ENCODE data around the gene SLC46A3.
"Not testable (repeated sequence)": the region's sequence is repeated elsewhere in the genome, so short reads cannot be mapped to it uniquely, and the experiment has no call there.

Gene SLC46A3

DNA sequence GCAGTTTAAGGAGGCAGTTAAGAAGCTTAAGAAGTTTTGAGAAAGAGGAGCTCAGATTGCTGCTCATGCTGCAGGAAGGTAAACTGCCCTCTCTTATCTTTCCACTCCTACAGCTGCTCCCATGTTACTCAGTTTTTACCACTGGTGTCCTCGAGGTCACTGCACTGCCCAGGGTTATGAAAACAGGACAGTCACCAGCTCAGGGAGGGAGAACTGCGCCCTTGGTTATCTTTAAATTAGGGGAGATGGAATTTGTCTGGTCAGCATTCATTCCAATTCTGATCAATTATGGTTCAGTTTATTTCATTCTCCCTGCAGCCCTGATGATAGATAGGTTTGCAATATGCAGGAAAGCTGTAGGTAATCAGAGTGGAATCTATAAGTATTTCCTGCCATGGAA, 10.8 kb upstream of the SLC46A3 start:
- DNase-seq = no peak

DNA sequence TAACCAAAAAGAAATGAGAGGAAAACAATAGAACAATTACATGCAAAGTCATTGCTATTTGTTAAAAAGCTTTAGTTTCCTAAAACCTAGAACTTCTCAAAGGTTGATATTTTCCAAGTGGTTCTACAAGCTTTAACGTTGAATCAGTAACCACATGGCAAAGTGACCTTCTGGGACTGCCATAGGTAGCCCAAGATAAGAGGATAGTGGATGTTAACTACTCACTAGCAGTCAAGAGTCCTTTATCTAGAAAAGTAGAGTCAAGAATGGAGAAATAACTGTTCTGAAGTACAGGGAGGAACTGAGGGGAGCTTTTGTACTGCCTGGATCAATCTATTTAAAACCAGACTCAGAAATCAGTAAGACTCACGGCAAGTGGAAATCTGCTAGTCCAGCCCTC, 9.9 kb upstream of the SLC46A3 start:
- no peak for DNase-seq

DNA sequence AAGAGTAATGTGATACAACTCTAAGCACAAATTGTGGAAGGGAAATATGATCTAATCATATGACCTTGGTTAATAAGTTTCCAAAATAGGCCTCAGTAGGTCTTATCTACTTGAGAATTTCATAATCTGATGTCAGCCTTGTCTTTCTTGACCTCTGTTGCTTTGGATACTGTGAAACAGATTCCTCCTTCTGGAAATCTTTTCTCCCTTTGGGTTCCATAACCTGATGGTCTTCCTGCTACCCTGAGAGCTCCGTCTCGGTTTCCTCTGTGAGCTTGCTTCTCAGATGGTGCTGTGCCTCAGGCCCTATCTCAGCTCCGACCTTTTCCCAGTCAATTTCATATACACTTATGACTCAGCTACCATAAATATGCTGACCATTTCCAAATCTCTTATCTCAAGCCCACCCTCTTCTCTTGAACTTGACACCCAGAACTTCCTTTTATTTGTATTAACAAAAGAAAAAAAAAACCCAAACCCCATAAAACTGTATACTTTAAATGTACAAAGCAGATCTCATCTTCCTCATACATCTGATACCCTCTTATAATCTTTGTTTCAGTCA, 6.4 kb upstream of the SLC46A3 start:
- DNase-seq = no peak

DNA sequence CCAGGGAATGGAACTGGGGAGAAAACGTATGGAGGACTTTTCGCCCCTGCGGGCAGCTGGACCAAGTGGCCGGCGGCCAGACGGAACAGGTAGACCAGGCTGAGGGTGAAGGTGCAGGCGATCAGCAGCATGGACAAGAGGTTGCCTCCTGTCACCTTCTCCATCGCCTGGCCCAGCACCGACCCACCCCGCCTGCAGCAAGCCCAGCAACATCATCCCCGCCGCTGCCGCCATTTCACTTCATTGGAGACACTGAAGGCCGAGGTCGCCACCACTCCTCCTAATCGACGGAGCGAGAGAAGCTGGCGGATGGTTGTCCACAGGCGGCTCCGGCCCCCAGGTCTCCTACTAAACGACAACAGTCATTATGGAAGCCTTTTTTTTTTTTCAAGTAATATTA, 5.0 kb upstream of the SLC46A3 start:
- no peak for DNase-seq

DNA sequence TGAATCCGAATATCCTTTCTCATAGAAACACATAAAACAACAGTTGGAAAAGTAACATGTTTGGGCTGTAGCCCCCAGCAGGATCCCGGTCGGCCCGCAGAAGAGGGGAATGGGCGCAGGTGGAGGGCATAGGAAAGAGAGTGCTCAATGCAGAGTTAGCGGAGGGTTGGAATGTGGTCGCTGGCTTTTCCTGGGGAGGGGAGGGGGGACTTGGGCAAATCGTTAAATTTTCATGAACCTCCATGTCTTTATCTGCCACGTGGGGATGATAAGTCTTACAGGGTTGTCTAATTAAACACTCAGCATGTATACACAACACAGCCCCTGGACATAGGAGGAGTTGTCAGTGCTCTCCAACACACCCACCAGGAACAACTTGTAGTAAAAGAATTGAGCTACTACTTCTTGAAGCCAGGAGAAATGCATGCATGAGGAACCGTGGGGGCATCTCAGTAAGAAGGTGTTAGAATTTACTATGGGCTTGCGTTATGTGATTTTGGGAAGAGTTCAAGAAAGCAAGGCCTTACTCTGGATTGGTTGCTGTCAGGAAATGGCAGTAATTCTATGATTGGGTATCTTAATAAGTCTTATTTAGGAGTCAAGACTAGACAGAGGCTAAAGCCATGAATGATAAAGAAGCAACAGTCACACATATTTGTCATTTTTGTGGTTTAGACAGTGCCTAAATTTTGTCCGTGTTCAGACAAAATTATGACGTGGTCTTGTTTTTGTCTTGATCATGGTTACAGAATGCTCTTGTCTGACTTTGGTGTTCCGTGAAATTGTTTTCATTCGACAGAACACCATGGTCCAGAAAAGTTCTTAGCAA, 671 bp upstream of the SLC46A3 start:
- DNase-seq = peak in 1 of 6 experiments; percentile 44

DNA sequence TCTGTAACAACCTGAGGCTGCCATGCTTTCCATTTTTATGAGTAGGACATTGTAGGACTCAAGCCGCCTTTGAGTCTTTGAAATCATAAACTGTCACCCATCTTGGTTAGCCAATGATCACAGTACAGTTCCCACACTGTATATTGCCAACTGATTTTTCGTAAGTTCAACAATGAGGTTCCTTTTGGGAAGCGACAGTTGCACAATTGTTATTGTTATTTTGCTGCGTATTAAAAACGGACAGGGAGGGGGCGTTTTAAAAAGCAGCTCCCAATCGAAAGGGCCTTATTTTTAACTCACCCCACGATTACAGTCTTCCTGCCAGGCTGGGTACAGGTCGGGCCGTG, 601 bp downstream of the SLC46A3 start:
- no peak for DNase-seq

DNA sequence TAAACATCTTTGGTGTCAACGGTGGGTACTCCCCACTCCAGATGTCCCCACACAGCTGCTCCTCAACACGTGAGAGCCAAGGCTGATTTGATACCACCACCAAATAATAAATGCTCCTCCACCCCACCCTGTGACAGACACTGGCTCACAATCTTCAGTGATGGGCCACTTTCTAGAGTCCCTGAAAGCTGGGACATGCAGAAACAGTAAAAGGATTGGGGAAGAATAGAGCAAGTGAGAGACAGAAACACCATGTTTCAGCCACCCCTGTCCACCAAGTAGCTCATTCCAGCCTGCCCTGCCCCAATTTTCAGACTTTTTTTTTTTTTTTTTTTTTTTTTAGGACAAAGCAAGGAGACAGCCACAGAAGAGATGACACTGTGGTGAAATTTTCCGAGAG, 1.6 kb downstream of the SLC46A3 start:
- no peak for DNase-seq

DNA sequence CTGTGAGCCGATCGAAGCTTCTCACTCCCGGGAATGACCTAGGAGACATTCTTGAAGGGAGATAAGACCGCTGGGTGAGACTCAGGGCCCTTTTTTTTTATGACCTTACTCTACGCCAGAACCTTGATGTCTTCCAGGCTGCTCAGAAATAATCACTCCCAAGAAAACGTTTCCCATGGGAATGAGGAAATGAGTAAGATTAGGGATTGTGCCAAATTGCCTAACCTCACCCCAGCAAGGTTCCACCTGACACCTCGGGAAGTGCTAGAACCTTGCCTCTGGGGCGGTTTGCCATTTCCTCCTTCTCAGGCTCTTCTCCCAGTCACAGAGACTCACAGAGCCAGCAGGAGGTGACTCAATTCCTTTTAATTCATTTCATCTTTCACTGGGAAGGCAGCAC, 2.3 kb downstream of the SLC46A3 start:
- no peak for DNase-seq

DNA sequence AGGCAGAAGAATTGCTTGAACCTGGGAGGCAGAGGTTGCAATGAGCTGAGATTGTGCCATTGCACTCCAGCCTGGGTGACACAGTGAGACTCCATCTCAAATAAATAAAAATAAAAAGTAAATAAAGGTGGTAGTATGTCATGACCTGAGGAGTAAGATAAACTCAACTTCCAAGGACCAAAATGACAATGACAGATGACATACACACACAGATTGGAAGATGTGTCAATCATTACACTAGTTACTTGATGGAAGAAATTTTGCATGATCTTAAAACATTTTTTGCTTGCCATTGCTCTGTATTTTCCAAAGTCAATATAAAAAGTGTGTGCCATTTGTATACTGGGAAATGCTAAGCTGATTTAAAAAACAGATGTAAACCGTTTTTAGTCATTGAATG, 4.1 kb downstream of the SLC46A3 start:
- DNase-seq = no peak

DNA sequence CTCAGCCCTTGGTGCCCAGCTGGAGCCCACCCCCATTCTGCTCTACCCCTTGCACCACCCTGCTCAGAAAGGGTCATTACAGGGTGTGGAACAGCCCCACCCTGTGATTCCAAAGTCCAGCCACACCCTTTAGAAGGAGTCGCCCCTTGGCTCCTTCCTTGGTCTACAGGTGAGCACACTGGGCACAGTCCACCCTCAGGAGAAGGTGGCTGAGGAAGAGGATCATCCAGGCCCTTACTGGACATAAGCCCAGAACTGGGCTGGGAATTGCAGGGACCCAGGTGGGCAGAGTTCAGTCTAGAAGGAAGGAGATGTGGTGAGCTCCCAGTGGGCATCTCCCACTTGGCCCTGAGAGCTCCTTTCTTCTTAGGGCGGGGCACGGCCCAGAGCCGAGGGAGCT, 8.6 kb downstream of the SLC46A3 start:
- no peak for DNase-seq

DNA sequence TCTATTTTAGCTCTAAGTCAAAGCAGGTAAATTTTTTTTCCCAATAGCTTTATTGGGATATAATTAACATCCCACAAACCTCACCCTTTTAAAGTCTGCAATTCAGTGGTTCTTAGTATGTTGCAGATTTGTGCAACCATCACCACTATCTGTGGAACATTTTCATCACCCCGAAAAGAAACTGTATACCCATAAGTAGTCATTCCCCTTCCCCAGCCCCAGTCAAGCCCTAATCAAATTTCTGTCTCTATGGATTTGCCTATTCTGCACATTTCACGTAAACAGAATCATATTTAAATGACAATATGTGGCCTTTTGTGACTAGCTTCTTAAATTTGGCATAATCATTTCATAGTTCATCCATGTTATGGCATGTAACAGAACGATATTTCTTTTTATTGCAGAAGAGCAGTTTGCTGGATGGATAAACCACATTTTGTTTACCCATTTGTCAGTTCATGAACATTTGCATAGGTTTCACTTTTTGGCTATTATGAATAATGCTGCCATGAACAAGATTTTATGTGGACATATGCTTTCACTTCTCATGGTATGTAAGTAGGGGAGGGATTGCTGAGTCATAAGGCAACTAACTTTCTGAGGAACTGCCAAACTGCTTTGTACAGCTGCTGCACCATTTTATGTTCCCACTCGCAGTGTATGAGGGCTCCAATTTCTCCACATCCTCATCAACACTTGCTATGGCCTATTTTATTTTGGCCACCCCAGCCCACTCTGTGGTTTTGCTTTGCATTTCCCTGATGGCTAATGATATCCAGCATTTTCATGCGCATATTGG, 10.9 kb downstream of the SLC46A3 start:
- DNase-seq = no peak

DNA sequence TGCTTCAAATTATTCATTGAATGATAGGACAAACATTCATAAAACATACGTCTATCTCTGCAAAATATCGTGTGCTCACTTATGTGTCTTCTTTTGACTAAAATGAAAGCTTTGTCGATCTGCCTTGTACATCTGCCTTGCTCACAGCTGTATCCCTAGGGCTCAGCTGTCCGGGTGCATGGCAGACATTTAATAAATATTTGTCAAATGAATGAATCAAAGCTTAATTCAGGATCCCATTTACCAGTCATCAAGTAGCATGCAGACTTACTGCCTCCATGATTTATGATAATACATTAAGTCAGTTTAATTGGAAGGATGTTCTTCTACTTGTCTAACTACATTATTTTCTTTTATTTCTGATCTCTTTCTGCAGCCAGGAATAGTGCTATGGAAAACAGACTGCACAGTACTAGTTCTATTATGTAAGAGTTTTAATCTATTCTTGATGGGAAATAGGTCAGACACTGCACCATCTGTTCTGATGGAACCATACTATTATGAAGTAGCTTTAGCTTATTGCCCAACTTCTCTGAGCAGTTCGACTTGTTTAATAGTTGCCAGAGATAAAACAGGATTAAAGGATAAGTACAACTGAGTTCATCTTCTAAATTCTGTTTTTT, 13.2 kb downstream of the SLC46A3 start:
- no peak for DNase-seq

DNA sequence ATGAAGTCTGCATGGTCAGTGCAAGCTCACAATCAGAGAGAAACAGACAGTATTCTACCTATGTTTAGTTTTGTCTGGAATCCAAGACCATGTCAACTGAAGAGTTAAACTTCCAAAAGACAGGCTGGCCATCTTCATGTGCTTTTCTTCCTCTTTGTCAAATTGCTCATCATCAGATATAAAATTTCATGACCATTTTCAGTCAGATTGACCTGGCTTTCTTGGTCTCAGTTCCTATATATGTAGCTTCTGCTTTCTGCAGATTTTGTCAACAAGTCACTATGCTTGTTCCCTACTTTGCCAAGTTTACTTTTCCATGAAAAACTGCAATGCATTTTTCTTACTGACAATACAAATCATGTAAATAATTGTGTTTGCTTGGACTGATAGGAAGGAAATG, 13.9 kb downstream of the SLC46A3 start:
- no peak for DNase-seq

DNA sequence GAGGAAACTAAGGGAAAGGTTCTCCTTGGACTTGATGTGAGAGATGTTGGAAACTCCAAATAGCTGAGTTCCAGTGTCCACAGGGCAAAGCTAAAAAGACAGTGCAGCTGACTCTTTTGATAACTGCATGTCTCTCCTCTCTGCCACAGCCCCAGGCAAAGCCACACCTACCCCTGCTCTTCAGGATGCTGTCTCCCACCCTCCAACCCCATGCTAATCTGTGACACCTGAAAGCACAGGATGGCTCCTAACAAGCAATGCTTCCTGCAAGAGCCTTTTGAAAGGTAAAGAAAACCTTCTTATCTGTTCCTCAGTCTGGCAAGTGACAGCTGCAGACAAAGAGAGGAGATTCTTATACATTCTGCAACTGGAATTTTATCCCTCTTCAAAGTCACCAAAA, 14.5 kb downstream of the SLC46A3 start:
- no peak for DNase-seq

DNA sequence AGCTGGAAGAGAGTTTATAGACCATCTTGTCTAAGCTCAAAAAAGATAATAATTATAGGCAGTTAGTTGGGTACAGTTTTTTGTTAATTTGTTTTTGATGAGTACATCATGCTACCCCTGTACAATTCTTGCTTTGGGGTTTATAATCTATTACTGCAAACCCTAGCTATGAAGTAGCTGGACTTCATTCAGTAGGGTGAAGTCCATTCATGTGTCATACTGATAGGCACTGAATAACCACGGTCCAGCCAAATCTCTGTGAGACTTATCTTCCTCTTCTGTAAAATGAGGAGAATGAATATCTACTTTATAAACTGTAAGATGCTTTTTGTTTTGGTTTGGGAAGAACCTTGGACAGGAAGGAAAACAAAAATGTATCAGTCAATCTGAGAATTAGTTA, 19.5 kb downstream of the SLC46A3 start:
- DNase-seq = no peak

DNA sequence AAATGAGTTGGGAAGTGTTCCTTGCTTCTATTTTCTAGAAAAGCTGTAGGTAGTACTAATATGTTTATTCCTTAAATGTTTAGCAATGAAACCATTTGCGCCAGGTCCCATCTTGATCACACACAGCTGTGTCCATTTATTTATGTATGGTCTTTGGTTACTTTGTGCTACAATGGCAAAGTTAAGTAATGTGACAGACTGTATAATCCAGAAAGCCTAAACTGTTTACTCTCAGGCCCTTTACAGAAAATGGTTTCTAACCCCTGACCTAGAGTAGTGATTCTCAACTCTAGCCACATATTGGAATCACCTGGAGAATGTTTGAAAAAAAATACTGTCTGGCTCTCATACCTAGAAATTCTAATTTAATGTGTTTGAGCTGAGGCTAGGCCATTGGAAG, 21.3 kb downstream of the SLC46A3 start:
- no peak for DNase-seq

DNA sequence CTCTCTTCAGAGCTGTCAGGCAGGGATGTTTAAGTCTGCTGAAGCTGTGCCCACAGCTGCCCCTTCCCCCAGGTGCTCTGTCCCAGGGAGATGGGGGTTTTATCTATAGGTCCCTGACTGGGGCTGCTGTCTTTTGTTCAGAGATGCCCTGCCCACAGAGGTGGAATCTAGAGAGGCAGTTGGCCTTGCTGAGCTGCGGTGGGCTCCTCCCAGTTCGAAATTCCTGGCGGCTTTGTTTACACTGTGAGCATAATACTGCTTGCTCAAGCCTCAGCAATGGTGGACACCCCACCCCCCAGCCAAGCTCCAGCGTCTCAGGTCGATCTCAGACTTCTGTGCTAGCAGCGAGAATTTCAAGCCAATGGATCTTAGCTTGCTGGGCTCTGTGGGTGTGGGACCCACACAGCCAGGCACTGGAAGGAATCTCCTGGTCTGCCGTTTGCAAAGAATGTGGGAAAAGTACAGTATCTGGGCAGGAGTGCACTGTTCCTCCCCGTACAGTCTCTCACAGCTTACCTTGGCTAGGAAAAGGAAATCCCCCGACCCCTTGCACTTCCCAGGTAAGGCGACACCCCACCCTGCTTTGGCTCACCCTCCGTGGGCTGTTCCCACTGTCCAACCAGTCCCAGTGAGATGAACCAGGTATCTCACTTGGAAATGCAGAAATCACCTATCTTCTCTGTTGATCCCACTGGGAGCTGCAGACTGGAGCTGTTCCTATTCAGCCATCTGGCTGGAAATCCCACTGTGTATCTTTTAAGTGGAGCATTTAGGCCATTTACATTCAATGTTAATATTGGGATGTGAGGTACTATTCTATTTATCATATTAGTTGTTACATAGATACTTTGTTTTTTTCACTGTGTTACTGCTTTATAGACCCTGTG, 24.9 kb downstream of the SLC46A3 start:
- not testable (repeated sequence) for DNase-seq

DNA sequence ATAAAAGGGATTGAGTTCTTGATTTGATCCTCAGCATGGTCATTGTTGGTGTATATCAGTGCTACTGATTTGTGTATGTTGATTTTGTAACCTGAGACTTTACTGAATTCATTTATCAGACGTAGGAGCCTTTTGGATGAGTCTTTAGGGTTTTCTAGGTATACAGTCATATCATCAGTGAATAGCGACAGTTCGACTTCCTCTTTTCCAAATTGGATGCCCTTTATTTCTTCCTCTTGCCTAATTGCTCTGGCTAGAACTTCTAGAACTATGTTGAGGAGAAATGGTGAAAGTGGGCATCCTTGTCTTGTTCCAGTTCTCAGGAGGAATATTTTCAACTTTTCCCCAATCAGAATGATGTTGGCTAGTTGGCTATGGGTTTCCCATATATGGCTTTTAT, 32.9 kb downstream of the SLC46A3 start:
- no peak for DNase-seq

DNA sequence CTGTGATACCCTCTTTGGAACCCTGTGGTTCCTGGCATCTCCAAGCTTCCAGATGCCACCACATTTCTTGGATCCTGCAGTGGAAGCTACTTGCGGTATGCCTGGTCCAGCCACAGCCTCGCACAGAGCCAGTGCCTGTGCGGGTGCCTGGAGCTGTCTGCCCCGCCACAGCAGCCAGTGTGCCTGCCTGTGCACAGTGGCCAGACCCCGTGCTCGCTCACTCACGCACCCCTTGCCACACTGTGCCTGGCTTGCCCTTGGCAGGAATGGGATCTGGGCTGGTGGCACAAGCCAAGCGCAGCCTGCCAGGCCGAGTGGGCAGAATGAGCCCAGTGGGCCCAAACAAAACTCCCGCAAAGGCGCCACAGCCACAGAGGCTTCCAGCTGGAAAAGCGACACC, 33.7 kb downstream of the SLC46A3 start:
- no peak for DNase-seq

DNA sequence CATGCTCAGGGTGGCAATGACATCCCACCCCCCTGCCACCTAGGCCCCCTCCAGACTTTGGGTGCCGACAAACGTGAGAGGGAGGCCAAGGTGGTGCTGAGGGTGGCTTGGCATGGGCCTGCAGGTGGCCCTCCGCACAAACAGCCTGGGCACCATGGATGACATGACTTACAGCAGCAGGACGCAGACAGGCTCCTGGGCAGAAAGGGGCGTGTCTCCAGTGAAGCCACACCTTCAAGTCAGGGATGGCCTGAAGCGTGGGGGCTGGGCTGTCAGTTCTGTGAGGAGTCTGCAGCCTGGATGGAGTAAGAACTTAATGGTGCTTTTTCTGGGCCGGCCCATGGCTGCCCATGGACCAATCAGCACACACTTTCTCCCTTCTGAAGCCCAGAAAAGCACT, 34.5 kb downstream of the SLC46A3 start:
- DNase-seq = no peak

DNA sequence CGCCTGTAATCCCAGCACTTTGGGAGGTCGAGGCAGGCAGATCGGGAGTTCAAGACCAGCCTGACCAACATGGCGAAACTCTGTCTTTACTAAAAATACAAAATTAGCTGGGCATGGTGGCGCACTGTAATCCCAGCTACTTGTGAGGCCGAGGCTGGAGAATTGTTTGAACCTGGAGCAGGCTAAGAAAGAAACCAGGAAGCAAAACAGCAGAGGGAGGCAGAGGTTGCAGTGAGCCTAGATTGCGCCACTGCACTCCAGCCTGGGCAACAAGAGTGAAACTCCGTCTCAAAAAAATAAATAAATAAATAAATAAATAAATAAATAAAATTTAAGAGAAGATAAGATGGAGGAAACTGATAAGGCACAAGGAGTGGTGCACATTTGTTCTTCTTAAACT, 35.6 kb downstream of the SLC46A3 start:
- DNase-seq = not testable (repeated sequence)

DNA sequence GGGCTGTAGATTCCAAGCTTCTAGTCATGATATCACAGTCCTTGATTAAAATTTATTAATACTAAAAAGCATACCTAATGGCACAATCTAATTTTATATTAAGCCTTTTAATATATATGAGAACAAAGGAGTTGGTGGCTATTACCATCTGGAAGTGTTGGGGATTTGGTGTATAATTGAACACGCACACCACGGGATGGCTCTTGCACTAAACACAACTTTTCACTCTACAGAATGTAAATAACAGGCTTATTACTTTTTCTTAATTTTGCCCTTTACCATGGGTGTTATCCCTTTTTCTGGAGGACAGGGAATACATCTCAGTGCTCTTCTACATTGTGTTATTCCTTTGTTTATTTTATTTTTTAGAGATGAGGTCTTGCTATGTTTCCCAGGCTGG, 38.2 kb downstream of the SLC46A3 start:
- DNase-seq = no peak

DNA sequence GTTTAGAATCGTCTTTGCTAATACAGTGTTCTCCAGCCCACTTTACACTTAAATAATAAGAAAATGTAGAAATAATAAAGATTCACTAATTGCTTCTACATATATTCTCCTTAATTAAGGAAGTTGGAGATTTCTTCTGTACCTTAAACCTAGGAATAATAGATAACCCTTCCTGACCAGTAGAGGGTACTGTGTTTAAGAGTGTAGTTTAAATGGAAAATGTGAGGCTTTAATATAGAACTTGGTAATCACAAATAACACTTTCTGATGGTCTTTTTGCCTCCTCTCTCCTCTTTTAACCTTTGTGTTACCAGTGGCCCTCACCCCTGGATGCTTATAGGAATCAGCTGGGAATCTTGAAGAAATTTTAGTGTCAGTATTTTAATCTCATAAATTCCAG, 39.1 kb downstream of the SLC46A3 start:
- peak in 1 of 6 experiments; percentile 3 for DNase-seq
